ENCODE data around the gene IFI6. TPM values are rescaled to one million over a fixed set of nuclear protein-coding genes. Genes with fewer than 3 reads are reported as not detected.

IFI6 gene
- total and polyA plus RNA-seq, 2 of the 4 experiments (the other 2 are of a cell fraction), result 7.3 to 16.8 TPM

GRCh38 chr1:27627061-27627460 lies 44.9 kb downstream of the IFI6 start:
- no peaks in the 10 kb centered on the region for H3K4me1 ChIP-seq (ENCODE audit: control insufficient read depth, insufficient read depth, low read length)
- H4K91ac ChIP-seq (ENCODE audit: insufficient read depth, low read depth, low read length), result no peak overlapping the region
- ATAC-seq (ENCODE audit: low read depth) (no peak), DNase-seq (no peak)
- H4K5ac ChIP-seq (ENCODE audit: low read depth, low read length), result no peak overlapping the region
- H3K4me3 ChIP-seq (ENCODE audit: insufficient read depth, low read depth, low read length), result no peak overlapping the region
- no peak overlapping the region for H3K23ac ChIP-seq (ENCODE audit: low read depth, low read length)
- BruUV-seq (replicated peaks), result no TSS peak
- peaks cover 43% of the 10 kb centered on the region for H3K27me3 ChIP-seq (ENCODE audit: control insufficient read depth, insufficient read depth, low read length)
- no peak overlapping the region for H3K4ac ChIP-seq (ENCODE audit: low read depth, low read length)
- WGBS, 2 experiments (ENCODE audit: extremely low coverage in 2 of 2, insufficient read length in 1 of 2), result 88% methylated on average over 1 of the region's 5 CpGs; no CpG with 5 or more reads in 1 of the 2 experiments
- H4K20me1 ChIP-seq (ENCODE audit: insufficient read depth, low read length), result no peaks in the 10 kb centered on the region
- no peak overlapping the region for H3K14ac ChIP-seq (replicated peaks; ENCODE audit: low read depth, low read length)
- H2BK20ac ChIP-seq (ENCODE audit: low read depth, low read length), result no peak overlapping the region
- no peak overlapping the region for H3K9ac ChIP-seq (ENCODE audit: low read depth, low read length)
- H2BK120ac ChIP-seq (ENCODE audit: low read depth, low read length), result no peak overlapping the region
- no peak overlapping the region for H3K56ac ChIP-seq (ENCODE audit: extremely low read depth, insufficient read depth, low read length)
- no peak overlapping the region for H3K27ac ChIP-seq (ENCODE audit: insufficient read depth, low read length)
- H2AK9ac ChIP-seq (replicated peaks; ENCODE audit: low read depth, low read length, poor library complexity), result no peak overlapping the region
- dilution Hi-C loops (cut with HindIII; ENCODE audit: low sequenced_read_pairs, unreplicated experiment) (no loop called here), intact Hi-C loops (cut with micrococcal nuclease) (no loop called here), in situ Hi-C loops (cut with MboI; ENCODE audit: low sequenced_read_pairs) (no loop called here)
- H3K79me1 ChIP-seq (ENCODE audit: low read depth in 1 of 2, low read length in 2 of 2), result no peaks in the 10 kb centered on the region
- ChIA-PET CTCF (interaction anchor here (0.6 kb wide), 1 partner anchor 34 kb away, joined by 3 read pairs; no protein-coding TSS in a partner anchor), POLR2A (ENCODE audit: unreplicated experiment) (no interaction called here)
- no peak overlapping the region for H4K8ac ChIP-seq (ENCODE audit: low read depth in 2 of 2, low read length in 2 of 2)
- no peak overlapping the region for H3K18ac ChIP-seq (ENCODE audit: low read depth, low read length)
- no peak overlapping the region for H2AFZ ChIP-seq (replicated peaks; ENCODE audit: low read length, poor library complexity)
- no peak overlapping the region for H2AK5ac ChIP-seq (ENCODE audit: low read depth, low read length)
- no peaks in the 10 kb centered on the region; the same call in 1 of the 2 replicates for H3K9me1 ChIP-seq (ENCODE audit: insufficient read depth, low read length)
- TF ChIP-seq CHD1 (IDR thresholded peaks at IDR 0.05; ENCODE audit: low read depth, low read length), result no peak
- no peak for TF ChIP-seq CTCF (conservative IDR thresholded peaks at IDR 0.05; ENCODE audit: low read depth, low read length)
- TF ChIP-seq RAD21 (IDR thresholded peaks at IDR 0.05; ENCODE audit: low read length), result no peak
- TF ChIP-seq MAFK (IDR thresholded peaks at IDR 0.05; ENCODE audit: low read depth, low read length), result no peak
- no peak for TF ChIP-seq MAZ (IDR thresholded peaks at IDR 0.05; ENCODE audit: borderline replicate concordance, low read depth, low read length)
- no peak for TF ChIP-seq NFE2L2 (IDR thresholded peaks at IDR 0.05; ENCODE audit: low read depth, low read length)
- TF ChIP-seq BHLHE40 (IDR thresholded peaks at IDR 0.05; ENCODE audit: low read depth, low read length), result no peak
- no peak for TF ChIP-seq CEBPB (IDR thresholded peaks at IDR 0.05; ENCODE audit: low read depth, low read length)
- TF ChIP-seq POLR2A (IDR thresholded peaks at IDR 0.05; ENCODE audit: low read depth, low read length), result no peak
- TF ChIP-seq, protein P1, sequence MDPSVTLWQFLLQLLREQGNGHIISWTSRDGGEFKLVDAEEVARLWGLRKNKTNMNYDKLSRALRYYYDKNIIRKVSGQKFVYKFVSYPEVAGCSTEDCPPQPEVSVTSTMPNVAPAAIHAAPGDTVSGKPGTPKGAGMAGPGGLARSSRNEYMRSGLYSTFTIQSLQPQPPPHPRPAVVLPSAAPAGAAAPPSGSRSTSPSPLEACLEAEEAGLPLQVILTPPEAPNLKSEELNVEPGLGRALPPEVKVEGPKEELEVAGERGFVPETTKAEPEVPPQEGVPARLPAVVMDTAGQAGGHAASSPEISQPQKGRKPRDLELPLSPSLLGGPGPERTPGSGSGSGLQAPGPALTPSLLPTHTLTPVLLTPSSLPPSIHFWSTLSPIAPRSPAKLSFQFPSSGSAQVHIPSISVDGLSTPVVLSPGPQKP (IDR thresholded peaks at IDR 0.05; ENCODE audit: borderline replicate concordance, low read depth, low read length), result no peak
- no peak for TF ChIP-seq SMC3 (IDR thresholded peaks at IDR 0.05; ENCODE audit: low read depth, low read length)
- TF ChIP-seq, protein P2, sequence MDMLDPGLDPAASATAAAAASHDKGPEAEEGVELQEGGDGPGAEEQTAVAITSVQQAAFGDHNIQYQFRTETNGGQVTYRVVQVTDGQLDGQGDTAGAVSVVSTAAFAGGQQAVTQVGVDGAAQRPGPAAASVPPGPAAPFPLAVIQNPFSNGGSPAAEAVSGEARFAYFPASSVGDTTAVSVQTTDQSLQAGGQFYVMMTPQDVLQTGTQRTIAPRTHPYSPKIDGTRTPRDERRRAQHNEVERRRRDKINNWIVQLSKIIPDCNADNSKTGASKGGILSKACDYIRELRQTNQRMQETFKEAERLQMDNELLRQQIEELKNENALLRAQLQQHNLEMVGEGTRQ (IDR thresholded peaks at IDR 0.05; ENCODE audit: low read depth, low read length), result no peak
- no peak for TF ChIP-seq MXI1 (IDR thresholded peaks at IDR 0.05; ENCODE audit: borderline replicate concordance, low read depth, low read length)
- TF ChIP-seq RFX5 (IDR thresholded peaks at IDR 0.05; ENCODE audit: low read depth, low read length), result no peak
- no peak for TF ChIP-seq RCOR1 (IDR thresholded peaks at IDR 0.05; ENCODE audit: insufficient replicate concordance, low read length)
- no peaks in the 10 kb centered on the region for H3K36me3 ChIP-seq (ENCODE audit: control insufficient read depth, insufficient read depth, low read length)
- no peak overlapping the region for H3K4me2 ChIP-seq (ENCODE audit: low read depth, low read length)
- no peak overlapping the region for H2BK5ac ChIP-seq (ENCODE audit: low read depth, low read length, poor library complexity, severe bottlenecking)
- H2BK15ac ChIP-seq (ENCODE audit: low read depth, low read length), result no peak overlapping the region
- H3K9me3 ChIP-seq (ENCODE audit: control insufficient read depth, insufficient read depth, low read length), result no peaks in the 10 kb centered on the region
